HG03558 (cell line): ENCODE measurements around the gene NTPCR.

ENCODE experiments used
- ATAC-seq: cut with Tn5 transposase; IDR thresholded peaks from one replicate; pipeline ENCODE4 v1.9.1; 2021; ENCODE audit warnings: moderate number of reproducible peaks; ENCODE audit not compliant: unreplicated experiment; ENCODE audit errors: extremely low read depth

The NTPCR gene

DNA sequence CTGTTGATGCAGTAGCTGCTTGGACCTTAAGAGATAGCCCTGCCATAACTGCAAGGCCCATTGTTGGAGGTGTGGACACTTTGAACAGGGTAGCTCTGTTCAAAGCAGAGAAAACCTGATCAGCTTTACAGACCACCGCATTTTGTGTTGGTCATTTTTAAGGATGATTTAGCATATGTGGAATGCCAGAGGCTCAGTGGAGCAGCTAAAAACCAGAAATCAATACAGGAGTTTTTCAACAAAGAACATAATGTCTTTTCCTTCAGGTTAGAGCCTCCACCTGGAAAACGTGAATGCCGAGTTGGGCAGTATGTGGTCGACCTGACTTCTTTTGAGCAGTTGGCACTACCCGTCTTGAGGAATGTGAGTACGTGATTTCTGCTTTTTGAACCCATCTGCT is 5.7 kb downstream of the NTPCR start:
- no peak for ATAC-seq

DNA sequence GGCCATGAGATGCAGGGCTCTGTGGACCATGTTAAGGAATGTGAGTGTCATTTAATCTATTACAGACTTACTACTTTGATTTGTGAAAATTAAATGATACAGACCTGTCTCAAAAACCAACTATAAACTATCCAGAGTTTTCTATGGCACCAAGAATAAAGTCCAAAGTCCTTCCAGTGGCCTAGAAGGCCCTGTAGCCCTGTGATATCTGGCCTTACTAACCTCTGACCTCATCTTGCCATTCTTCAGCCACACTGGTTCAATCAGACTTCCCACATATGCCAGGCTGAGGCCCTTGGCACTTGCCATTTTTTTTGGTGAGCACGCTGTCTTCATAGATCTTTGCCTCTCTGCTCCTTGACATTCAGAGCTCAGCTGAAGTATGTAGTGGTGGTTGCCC is 7.7 kb downstream of the NTPCR start:
- ATAC-seq, result no peak

DNA sequence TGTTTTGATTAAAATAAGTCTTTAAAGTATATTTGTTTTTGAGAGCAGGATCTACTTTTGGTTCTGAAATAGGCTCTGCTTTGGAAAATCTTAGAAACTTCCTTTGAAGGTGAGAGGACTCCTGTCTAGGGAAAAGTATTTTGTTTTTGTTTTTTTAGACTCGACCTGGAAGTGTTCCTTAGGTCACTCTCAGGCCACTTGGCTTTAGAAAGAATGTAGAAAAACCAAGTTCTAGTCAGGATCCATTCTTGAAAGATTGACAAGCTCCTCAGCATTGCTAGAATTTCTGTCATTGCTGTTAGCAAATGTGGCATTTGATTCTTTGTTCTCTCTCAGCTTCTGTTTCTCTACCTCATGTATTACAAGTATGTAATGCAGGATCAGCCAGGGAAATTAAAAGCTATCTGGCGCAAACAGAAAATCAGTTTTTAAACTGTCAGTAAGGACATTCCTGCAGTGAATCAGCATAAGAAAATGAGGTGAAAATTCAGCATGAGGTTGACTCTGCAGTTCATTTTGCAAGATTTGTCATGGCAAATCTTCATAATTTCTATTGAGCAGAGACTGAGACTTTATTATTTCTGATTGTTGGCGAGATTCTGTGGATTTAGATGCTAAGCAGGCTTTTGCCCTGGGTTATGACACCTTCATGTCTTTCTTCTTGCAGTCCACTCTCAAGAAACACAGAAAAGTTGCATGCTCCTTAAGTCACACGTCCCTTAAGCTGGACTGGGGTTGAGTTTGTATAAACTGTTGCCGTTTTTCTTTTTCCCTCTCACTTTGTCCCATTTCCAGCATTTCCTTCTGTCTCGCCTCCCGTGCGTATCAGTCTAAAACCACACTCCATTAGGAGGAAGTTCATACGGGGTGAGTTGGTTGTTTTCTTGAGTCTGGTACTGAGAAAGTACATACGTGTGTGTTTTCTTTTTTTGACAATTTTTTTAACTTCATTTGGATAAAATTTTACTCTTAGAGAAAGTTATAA is 12.6 kb downstream of the NTPCR start:
- no peak for ATAC-seq

DNA sequence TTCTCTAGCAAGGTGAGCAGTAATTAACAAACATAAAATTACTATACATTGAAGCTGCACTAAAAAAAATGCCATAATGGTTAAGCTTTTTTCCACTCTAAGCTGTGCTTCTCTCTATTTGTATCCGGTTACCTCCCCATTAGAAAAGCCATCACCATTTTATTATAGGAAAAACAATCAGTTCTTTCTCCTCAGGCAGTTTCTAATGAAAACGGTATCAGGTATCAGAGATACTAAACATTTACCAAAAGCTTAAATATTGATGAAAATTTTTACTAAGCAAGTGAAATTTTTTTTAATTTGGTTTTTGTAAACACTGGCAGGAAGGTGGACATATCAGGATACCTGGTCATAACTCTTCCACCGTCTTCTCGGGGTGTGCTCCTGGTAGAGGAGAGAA is 14.2 kb downstream of the NTPCR start:
- no peak for ATAC-seq

DNA sequence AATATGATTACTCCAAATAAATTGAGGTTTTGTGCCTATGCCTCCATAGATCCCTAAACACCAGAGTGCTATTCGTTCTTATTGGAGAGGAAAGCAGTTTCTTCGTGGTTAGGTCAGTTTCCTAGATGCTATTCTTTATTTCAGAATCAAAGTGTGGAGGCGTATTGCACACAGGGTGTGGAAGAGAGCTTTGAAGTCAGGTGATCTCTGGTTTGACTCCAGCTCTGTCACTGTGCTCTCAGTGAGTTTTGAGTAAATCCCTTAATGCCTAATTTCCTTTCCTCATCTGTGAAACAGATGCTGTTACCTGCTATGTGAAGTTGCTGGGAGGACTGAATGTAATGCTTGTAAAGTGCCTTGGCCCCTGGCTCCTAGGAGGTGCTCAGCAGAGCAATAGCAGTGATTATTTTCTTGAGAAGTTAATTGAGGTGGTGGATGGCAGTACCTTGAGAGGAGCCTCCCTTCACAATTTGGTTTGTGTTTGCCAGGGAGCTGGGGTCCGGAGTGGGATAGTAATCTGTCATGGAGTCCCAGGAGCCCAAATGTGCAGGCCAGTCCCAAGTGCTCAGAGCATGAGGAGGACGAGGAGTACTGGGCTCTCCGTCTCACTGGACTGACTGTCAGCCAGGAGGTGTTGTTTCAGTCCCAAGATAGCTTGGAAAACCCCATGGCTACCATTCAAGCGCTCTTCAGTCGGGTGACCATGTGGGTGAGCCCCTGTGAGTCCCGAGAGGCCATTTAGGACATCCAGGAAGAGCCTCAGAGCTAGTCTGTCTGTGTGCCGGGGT is 14.9 kb downstream of the NTPCR start:
- no peak for ATAC-seq

DNA sequence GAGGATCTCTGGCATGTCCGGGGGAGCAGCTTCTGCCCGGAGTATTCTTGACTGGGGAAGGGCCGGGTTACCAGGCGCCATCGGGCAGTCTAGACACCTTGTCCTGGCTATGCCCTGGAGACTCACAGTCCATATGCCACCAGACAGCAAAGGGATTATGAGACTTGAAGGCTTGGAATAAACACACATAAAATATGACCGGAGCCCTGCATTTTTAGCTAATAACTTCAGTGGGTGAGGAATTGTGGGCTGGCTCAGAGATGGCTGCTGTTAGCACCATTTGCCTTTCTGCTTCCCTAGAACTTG is 15.5 kb downstream of the NTPCR start:
- ATAC-seq, result no peak

DNA sequence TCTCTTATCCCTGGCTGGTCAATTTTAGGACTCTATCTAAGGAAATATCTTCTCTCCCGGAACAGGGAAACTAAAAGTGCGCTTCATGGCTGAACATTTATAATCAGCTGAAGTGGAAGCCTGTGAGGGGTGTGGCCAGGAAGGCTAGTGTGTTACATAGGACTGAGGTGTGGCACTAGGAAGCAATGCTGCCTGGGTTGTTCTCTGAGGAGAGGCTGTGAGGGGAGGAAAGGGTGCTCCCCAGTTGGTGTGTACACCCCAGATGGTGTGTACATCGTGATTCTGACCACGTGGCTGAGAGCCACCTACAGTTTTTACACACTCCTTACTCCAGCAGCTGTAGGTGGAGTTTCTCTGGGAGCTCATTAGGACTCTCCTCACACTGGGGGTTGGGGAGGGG is 16.3 kb downstream of the NTPCR start:
- ATAC-seq, result no peak

DNA sequence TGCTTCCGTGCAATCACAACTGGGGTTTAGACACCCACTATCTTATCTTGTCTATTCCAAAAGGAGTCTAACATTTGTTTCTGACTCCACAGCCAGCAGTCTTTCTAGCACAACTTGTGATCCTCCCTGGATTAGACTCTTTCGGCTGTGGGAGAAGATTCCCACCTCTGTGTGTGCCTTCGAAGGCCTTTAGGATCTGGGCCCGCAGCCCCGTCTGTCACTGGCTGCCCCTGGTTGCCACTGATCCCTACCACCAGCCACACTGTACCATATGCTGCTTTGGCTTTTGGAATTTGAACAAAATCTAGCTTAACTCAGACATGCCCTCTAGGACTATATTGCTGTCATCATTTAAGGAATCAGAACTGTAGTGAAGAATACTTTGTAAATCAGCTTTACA is 18.0 kb downstream of the NTPCR start:
- no peak for ATAC-seq

DNA sequence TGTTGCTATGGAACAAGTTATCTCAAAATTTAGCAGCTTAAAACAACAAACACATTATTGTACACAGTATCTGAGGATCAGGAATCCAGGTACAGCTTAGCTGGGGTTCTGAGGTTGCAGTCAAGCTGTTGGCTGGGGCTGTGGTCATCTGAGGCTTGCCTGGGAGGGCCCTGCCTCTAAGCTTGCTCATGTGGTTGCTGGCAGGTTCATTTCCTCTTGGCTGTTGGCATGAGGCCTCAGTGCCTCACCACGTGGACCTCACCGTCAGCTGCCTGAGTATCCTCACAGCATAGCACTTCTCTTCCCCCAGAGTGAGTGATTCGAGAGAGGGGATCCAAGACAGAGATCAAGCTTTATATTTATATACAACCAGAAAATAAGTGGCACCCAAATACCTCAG is 18.6 kb downstream of the NTPCR start:
- ATAC-seq, result no peak

DNA sequence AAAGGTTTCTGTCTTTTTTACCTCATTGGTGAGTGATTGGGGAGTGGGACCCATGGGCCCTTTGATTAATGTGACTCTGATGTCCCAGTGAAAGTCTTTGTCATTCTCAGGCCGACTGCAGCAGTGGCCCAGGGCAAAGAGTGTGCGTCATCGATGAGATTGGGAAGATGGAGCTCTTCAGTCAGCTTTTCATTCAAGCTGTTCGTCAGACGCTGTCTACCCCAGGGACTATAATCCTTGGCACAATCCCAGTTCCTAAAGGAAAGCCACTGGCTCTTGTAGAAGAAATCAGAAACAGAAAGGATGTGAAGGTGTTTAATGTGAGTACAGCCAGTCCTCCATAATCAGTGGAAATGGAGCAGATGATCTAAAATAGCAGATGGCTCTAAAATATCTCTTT is 19.4 kb downstream of the NTPCR start:
- no peak for ATAC-seq

DNA sequence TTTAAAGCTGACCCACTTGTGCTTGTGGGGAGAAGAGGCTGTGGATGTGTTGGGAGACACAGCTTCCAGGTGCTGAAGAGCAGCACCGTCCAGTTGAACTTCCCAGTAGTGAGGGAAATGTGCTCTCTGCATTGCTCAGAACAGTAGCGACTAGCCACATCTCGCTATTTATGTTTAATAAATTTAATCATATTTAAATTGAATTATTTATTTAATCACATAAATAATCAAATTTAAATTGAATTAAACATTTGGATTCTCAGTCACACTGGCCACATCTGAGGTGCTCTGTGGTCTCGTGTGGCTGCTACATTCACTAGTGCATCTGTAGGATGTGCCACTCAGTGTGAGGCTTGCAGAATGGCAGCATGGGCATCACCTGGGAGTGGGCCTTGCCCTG is 20.1 kb downstream of the NTPCR start:
- no peak for ATAC-seq

DNA sequence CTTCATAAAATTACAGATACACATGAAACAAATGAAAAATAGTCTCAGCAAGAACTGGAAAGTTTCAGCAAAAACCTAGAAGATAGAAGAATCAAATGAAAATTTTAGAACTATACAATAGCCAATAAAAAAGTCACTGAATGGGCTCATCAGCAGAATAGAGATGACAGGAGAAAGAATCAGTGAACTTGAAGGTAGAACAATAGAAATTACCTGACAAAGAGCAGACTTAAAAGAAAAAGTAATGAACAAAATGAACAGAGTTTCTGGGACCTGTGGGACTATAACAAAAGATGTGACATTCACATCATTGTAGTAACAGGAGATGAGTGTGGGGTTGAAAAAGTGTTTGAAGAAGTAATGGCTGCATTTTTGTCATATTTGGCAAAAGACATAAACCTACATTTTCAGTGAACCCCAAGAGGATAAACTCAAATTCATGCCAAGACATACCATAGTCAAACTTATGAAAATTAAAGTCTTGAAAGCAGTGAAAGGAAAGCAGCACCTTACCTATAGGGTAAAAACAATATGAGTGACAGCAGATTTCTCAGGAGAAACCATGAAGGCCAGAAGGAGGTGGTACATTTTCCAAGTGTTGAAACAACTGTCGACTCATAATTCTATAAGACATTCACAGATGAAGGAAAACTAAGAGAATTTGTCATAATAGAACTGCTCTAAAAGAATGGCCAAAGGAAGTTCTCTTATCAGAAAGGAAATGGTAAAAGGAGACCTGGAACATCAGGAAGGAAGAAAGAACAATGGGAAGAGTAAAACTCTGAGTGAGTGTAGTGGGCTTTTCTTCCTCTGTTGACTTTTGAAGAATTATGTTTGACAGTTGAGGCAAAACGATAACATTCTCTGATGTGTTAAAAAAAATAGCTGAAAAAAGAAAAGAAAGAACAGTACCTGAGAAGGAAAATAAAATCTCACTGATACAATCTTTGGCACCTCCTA is 23.5 kb downstream of the NTPCR start:
- no peak for ATAC-seq

DNA sequence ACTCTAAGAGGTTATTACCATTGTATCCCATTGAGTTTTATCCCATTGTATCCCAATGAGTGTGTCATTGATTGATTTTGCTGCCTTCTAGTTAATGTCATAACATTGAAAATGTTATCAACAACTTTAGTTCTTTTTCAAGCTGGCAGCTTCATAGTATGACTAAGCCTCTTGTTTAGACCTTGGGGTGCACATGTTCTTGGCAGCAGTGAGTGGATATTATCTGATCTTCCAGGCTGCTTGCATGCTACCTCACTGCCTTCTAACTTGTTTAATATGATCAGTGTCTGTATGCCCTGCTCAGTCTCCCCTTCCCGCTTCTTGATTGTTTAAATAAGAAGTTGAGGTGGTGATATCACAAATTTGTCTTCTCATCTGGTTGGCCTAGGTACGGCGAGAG is 24.6 kb downstream of the NTPCR start:
- no peak for ATAC-seq

DNA sequence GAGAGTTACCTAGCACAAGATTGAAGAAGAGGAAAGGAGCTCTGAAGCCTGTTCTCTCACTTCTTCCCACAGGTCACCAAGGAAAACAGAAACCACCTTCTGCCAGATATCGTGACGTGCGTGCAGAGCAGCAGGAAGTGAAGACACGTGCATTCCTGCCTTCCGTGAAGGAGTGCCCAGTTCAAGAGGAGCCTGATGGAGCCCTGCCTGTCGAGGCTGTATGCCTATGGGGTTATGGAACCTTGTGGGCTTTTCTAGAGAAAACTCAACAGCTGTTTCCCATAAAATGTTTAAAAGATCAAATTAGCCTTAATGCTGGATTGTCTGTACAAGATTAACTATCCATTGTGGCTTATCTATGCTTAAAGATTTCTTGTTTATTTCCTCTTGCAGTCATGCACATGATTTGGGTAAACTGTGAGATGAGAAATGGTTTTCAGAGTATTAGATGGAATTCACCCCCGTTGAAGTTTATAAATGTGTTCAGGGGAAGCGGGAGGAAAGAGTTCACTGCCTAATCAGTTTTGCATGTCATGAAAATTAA is 27.8 kb downstream of the NTPCR start:
- ATAC-seq, result no peak

DNA sequence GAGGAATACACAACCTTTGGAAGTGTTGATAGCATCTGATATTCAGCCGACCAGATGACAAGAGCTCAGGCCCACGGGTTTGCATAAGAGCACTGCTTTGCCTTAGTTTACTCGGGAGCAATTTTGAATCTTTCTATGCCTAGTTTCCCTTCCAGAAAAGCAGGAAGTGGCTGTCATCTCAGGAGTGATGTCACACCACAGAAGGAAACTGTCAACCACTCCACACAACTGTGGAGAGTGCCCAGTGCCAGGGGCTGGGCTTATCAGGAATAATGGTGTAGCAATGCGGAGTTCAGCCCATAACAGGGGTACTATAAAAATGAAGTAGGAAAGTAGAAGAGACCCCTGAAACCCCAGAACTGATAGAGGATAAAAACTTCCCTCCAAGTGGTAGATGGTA is 28.4 kb downstream of the NTPCR start:
- ATAC-seq, result no peak

DNA sequence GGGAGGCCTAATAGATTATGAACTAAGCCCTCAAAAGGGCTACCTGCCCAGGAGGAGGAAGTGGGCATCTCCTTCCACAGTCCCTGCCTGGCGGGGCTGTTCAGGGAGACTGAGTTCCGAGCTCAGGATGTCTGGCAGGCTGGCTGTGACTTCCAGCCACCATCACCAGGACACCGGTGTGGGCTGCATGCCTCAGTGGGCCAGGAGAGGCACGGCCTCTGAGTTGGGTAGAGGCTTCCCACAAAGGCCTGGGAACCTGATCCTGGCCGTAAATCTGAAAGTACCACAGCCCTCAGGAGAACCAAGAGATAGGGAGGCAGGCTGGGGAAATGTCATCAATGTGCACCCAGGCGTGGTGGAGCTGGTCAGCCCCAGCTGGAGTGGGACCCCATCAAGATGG is 29.1 kb downstream of the NTPCR start:
- no peak for ATAC-seq

DNA sequence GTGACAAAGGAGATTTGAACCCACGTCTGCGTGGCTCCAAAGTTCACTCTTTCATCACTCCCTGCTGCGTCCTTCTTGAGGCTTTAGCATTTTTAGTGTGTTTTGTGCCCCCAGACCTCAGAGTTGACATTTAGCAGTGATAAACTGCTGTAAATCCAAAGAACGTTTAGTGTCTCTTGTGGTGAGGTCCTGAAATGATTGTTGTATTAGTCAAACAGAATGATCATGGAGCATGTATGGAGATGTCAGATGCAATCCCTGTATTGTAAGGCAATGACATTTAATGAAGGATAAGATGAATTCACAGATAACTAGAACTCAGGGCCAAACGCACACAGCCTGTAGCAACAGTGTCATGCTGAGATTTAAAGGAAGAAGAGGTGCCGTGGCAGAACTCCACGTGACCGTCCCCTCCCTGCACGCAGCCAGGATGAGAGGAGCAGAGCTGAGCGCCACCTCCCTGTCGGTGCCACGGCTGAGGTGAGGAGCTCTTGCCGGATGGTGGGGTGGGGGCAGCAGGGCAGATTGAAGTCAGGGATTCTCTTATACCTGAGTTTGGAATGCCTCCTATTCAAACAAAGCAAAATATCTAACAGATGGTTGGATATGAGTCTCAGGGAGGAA is 30.1 kb downstream of the NTPCR start:
- ATAC-seq, result no peak

DNA sequence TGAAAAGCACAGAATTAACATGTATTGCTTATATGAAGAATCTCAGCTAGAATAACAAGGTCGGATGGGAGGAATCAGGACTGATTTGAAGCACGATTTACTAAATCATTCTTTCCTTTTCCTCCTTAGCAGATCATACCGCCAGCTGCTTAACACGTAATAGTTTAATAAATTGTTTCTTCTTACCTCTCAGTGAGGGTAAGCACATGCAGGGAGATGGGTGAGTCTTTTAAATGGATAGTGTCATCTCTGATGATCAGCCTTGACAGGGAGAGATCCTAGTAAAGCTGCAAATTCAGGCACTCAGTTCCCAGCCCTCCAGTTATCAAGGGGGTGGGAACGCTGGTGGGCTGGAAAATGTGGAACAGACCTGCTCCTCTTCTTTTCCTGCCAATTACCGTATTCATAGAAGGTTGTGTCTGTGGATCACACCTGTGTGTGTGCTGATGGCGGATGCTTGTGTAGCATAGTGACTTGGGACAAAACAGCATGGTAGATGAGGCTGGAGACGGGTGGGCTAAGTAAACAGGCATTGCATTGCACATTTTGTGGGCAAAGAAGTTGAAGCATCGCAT is 30.7 kb downstream of the NTPCR start:
- no peak for ATAC-seq

DNA sequence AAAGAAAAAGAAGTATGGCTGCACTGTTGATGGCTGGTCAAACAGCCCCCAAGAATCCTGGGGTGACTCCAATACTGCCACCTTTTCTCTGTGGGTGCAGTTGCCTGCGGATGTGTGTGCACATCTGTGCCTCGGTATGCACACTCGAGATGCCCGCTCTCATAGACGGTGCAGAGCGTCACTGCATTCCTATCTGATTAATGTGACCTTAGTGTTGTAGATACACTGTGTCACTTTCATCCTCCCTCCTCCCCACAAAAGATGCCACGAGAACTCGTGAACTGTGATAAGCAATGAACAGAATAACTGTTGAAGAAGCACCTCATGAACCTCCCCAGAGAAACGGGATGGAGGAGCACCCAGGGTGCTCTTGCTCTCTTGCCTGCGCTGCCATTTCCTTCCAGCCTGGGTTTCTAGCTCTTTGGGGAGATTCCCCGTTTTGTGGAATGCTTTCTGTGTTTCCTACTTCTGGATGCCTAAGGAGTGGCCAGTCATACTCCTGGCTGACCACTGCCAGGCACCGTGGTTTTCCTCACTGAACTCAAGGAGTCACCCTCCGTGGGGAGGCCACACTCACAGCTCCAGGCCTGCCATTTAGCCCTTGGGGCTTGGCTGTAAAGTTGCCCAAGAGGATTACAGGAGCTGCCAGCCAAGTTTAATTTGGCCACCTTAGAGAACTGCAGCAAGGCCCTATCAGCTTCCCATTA is 32.0 kb downstream of the NTPCR start:
- ATAC-seq, result no peak
